Activated CD4-positive, alpha-beta T cell treated with anti-CD3 and anti-CD28 coated beads, Interleukin-2, amount 50 U/mL, for 24 hours (primary cell): ENCODE measurements around the gene ASIC5.
"Not testable (repeated sequence)": the region's sequence is repeated elsewhere in the genome, so short reads cannot be mapped to it uniquely, and the experiment has no call there.

ENCODE experiments used
- DNase-seq, 2 donors: peaks; one replicate each; pipeline ENCODE4 v3.0.0-alpha.2; 2020; ENCODE audit warnings: low read depth in 1 of 2, low spot score in 1 of 2

The ASIC5 gene

GRCh38 chr4:155802190-155802959, 63.7 kb downstream of the ASIC5 start:
- DNase-seq = no peak

GRCh38 chr4:155800685-155801343, 65.3 kb downstream of the ASIC5 start:
- no peak for DNase-seq

GRCh38 chr4:155799794-155800123, 66.3 kb downstream of the ASIC5 start:
- DNase-seq = no peak

GRCh38 chr4:155799116-155799793, 66.8 kb downstream of the ASIC5 start:
- no peak for DNase-seq

GRCh38 chr4:155797581-155797980, 68.5 kb downstream of the ASIC5 start:
- DNase-seq = not testable (repeated sequence)

GRCh38 chr4:155795991-155796390, 70.1 kb downstream of the ASIC5 start:
- DNase-seq = no peak

GRCh38 chr4:155794589-155795236, 71.4 kb downstream of the ASIC5 start:
- DNase-seq = no peak

- DNase-seq = no peak
Observed at GRCh38 chr4:155789982-155790381, 76.1 kb downstream of the ASIC5 start.

- DNase-seq = no peak
Observed at GRCh38 chr4:155789391-155789790, 76.7 kb downstream of the ASIC5 start.

GRCh38 chr4:155787113-155787710, 78.9 kb downstream of the ASIC5 start:
- DNase-seq = peak in 1 of 2 donors; percentile 4

- DNase-seq = no peak
Observed at GRCh38 chr4:155785828-155786227, 80.2 kb downstream of the ASIC5 start.

GRCh38 chr4:155784637-155785036, 81.4 kb downstream of the ASIC5 start:
- no peak for DNase-seq

- DNase-seq = no peak
Observed at GRCh38 chr4:155781249-155781831, 84.7 kb downstream of the ASIC5 start.

- no peak for DNase-seq
Observed at GRCh38 chr4:155780775-155781174, 85.3 kb downstream of the ASIC5 start.
